HG03095 (cell line): ENCODE data around the gene SLC10A3.

Experiments used
- ATAC-seq: cut with Tn5 transposase; IDR thresholded peaks from one replicate; pipeline ENCODE4 v1.9.1; 2021; ENCODE audit warnings: moderate library complexity; ENCODE audit not compliant: unreplicated experiment

SLC10A3 gene

GRCh38 chrX:154467556-154467955 lies 22.9 kb downstream of the SLC10A3 start:
- ATAC-seq: no peak

GRCh38 chrX:154466907-154467306 lies 23.5 kb downstream of the SLC10A3 start:
- no peak for ATAC-seq

GRCh38 chrX:154466036-154466435 lies 24.4 kb downstream of the SLC10A3 start:
- ATAC-seq: no peak

- ATAC-seq: no peak
Measured at GRCh38 chrX:154465601-154466000, 24.8 kb downstream of the SLC10A3 start.

- no peak for ATAC-seq
Measured at GRCh38 chrX:154464806-154465365, 25.5 kb downstream of the SLC10A3 start.

- ATAC-seq: no peak
Measured at GRCh38 chrX:154463611-154464220, 26.7 kb downstream of the SLC10A3 start.

GRCh38 chrX:154462396-154462795 lies 28.0 kb downstream of the SLC10A3 start:
- ATAC-seq: no peak

- no peak for ATAC-seq
Measured at GRCh38 chrX:154460326-154460725, 30.1 kb downstream of the SLC10A3 start.

- ATAC-seq: no peak
Measured at GRCh38 chrX:154459832-154460231, 30.6 kb downstream of the SLC10A3 start.

- no peak for ATAC-seq
Measured at GRCh38 chrX:154458954-154459778, 31.3 kb downstream of the SLC10A3 start.

- ATAC-seq: no peak
Measured at GRCh38 chrX:154458116-154458953, 32.1 kb downstream of the SLC10A3 start, which contains the start of gene PLXNA3. PLXNA3 (plus strand) TSS chrX:154458281; CDS start chrX:154460184, 1,903 bp downstream.

GRCh38 chrX:154457491-154458115 lies 32.8 kb downstream of the SLC10A3 start:
- ATAC-seq: no peak

- ATAC-seq: no peak
Measured at GRCh38 chrX:154452823-154453222, 37.6 kb downstream of the SLC10A3 start.

- no peak for ATAC-seq
Measured at GRCh38 chrX:154450312-154450711, 40.1 kb downstream of the SLC10A3 start.

- ATAC-seq: no peak
Measured at GRCh38 chrX:154449618-154450017, 40.8 kb downstream of the SLC10A3 start.

GRCh38 chrX:154448484-154448883 lies 41.9 kb downstream of the SLC10A3 start:
- ATAC-seq: no peak

GRCh38 chrX:154446430-154446829 lies 44.0 kb downstream of the SLC10A3 start:
- no peak for ATAC-seq

GRCh38 chrX:154445776-154446175 lies 44.7 kb downstream of the SLC10A3 start:
- no peak for ATAC-seq

GRCh38 chrX:154444755-154445246 lies 45.6 kb downstream of the SLC10A3 start:
- no peak for ATAC-seq

- peak; percentile 49 for ATAC-seq
Measured at GRCh38 chrX:154443992-154444754, 46.3 kb downstream of the SLC10A3 start, which contains the start of gene FAM50A. FAM50A (plus strand) TSS chrX:154444141; CDS start chrX:154444236, 95 bp downstream.
